IPS-18a (cell line): ENCODE measurements around the gene KRT35.

Experiments used
- H3K27ac ChIP-seq: one replicate; pipeline ENCODE4 v1.5.1; 2013; ENCODE audit warnings: low read length
- H3K27me3 ChIP-seq: one replicate; pipeline ENCODE4 v1.6.1; 2013; ENCODE audit warnings: mild to moderate bottlenecking, low read length; ENCODE audit not compliant: control insufficient read depth, insufficient read depth
- H3K36me3 ChIP-seq: one replicate; pipeline ENCODE4 v1.6.1; 2013; ENCODE audit warnings: low read depth, low read length; ENCODE audit not compliant: control insufficient read depth
- H3K4me1 ChIP-seq: one replicate; pipeline ENCODE4 v1.6.1; 2013; ENCODE audit warnings: low read depth, low read length; ENCODE audit not compliant: control insufficient read depth
- H3K4me3 ChIP-seq: one replicate; pipeline ENCODE4 v1.5.1; 2013; ENCODE audit warnings: low read length
- H3K9ac ChIP-seq: one replicate; pipeline ENCODE4 v1.6.1; 2013; ENCODE audit warnings: mild to moderate bottlenecking, low read length, moderate library complexity
- H3K9me3 ChIP-seq: one replicate; pipeline ENCODE4 v1.6.1; 2013; ENCODE audit warnings: low read depth, low read length; ENCODE audit not compliant: control insufficient read depth

The KRT35 gene

DNA sequence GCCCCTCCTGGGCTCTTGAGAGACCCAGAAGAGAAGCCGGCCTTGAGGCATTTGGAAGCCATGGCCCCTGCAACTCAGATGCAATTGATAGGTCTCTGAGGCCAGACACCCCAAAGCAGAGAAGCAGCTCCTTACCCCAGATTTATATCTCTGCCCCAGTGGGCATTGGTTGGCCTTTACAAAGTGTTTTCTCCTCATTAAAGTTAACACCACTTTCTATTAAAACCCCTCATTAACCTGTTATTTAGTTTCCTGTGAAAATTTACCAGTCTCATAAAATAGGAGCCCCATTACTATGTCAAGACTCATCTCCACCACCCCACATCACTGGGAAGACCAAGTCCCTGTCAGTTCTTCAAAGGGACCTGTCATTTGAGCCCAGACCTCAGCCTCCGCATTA, at the start of gene KRT35:
Gene KRT35 (minus strand): TSS at position 116 of the 400 bp plus-strand sequence. CDS start 54 bp downstream, at position 62.
- Histone ChIP-seq H3K4me1 (no peaks in the 10 kb centered on the region), H3K9ac (no peak within 1 kb of the TSS), H3K27ac (no peak within 1 kb of the TSS), H3K36me3 (no peaks in the 10 kb centered on the region), H3K9me3 (no peaks in the 10 kb centered on the region), H3K4me3 (no peak within 1 kb of the TSS), H3K27me3 (no peaks in the 10 kb centered on the region)

DNA sequence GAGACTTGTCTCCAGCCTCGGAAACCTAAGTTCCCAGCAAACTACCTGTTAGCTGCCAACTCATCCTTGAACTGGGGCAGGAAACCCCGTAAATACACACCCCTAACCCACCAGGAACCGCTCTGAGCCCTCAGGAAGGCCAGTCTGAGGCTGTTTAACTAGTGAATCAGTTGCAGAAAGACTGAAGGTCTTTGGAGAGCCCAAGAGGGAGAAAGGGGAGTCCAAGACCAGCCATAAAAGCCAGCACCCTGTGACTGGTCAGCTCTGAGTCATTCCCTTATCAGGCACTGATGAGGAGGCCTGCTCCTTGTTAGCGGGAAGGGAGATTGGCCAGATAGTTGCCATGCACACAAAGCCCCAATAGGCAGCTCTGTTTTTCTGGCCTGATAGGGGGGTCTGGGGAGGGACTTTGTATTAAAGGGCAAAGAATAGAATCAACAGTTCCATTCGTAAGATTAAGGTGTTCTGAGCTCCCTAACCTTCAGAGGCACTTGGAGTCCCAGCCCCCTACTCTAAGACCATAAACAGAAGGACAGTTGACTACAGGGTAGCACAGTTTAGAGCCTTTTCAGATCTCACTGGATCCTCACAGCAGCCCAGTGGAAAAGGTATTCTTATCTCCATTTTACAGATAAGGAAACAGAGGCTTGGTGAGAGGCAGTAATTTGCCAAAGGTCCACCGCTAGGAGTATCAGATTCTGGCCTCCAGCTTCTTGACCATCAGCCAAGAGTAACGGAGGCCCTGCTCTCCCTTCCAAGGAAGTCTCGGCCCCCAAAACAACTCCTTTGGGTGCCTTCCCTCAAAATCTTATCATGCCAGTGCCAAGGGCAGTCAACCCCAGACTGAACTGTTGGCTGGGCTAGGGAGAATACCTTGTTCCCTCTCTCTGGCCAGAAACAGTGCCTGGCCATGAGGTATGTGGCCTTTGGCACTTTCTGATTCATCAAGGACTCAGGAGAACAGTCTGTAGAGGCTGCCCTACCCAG, 49.4 kb upstream of the KRT35 start:
- Histone ChIP-seq H3K36me3 (no peaks in the 10 kb centered on the region), H3K27me3 (no peaks in the 10 kb centered on the region), H3K4me3 (no peak overlapping the region), H3K9ac (no peak overlapping the region), H3K27ac (no peak overlapping the region), H3K4me1 (peaks cover 16% of the 10 kb centered on the region), H3K9me3 (no peaks in the 10 kb centered on the region)

DNA sequence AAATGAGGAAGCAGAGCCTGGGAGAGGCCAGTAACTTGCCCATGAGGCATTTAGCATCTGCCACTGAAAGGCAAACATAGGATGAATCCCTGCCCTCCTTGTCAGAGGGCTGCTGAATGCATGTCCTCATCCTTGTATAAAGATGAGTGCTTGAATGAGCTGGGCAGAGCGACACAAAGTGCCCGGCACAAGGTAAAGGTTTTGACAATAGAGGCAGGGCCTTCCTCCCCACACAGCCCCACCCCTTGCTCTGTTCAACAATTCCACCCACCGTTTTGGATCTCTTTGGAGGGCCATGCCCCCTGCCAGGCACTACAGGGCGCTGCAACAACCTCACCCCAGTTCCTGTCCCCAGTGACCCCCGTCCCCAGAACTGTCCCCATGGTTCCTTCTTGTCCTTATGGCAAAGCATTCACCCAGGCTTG, 48.6 kb upstream of the KRT35 start:
- peaks cover 7% of the 10 kb centered on the region for H3K36me3 ChIP-seq
- H3K9me3 ChIP-seq = no peaks in the 10 kb centered on the region
- no peak overlapping the region for H3K4me3 ChIP-seq
- H3K4me1 ChIP-seq = peaks cover 16% of the 10 kb centered on the region
- no peak overlapping the region for H3K9ac ChIP-seq
- H3K27ac ChIP-seq = no peak overlapping the region
- H3K27me3 ChIP-seq = no peaks in the 10 kb centered on the region

DNA sequence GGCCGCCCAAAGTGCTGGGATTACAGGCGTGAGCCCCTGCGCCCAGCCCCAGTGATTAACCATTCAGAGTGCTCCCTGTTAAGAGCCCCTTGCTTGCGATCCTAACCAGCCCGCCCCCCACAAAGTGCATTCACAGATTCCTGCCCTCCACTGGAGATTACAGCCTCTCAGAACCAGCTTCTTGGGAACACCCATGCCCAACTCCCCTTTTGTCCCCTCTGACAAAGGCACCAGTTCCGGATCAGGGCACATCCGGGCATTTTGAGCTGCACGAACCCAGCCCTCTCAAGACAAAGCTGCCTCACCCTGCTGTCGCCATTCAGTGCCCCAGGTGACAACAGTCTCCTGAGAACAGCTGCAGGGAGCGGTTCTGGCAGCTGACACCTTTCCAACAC, 48.0 kb upstream of the KRT35 start:
- H3K9me3 ChIP-seq = no peaks in the 10 kb centered on the region

DNA sequence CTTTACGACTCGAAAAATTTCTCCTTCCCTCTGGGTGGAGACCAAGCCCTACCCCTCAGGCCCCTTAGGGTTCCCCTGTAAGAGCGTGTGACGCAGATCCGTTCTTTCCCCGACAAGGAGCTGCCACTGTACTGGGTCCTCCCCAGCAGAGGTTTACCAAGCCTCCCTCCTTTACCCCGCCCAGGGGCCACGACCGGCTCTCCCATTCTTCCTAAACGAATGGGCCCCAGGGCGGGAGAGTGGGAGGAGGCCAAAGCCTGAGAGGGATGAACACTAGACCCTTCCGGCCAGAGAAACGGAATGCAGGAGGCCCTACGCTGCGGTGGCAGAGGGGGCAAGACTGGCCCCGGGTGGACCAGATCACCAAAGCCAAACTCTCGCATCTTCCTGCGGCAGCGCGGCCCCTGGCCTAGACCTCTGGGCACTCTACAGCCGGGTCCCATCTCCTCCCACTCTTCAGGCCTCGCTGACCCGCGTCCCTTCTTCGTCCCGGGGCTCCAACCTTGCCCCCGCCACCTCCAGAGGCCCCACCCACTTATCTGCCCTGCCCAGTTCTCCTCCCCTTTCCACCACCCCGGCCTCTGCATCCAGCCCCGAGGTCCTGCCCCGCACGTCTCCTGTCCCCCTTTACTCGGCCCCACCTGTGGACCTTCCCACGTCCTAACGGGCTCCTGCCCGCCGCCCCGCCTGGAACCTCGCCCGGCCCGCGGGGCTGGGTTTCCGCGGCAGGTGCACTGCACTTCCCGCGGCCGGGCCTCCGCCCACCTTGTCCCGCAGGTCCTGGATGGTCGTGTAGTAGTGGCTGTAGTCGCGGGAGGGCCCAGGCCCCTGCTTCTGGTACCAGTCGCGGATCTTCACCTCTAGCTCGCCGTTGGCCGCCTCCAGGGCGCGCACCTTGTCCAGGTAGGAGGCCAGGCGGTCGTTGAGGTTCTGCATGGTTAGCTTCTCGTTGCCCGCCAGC, 46.4 kb upstream of the KRT35 start:
- Histone ChIP-seq H3K27ac (peak overlapping the region; percentile 27), H3K27me3 (no peaks in the 10 kb centered on the region), H3K9me3 (no peaks in the 10 kb centered on the region), H3K9ac (peak overlapping the region; percentile 80), H3K4me1 (peaks cover 16% of the 10 kb centered on the region), H3K4me3 (peak overlapping the region; percentile 87), H3K36me3 (peaks cover 24% of the 10 kb centered on the region)

More for the DNA sequence above, 48.0 kb upstream of the KRT35 start:
- peaks cover 16% of the 10 kb centered on the region for H3K4me1 ChIP-seq
- H3K27me3 ChIP-seq = no peaks in the 10 kb centered on the region
- H3K27ac ChIP-seq = no peak overlapping the region
- no peak overlapping the region for H3K4me3 ChIP-seq
- no peak overlapping the region for H3K9ac ChIP-seq
- H3K36me3 ChIP-seq = peaks cover 12% of the 10 kb centered on the region

DNA sequence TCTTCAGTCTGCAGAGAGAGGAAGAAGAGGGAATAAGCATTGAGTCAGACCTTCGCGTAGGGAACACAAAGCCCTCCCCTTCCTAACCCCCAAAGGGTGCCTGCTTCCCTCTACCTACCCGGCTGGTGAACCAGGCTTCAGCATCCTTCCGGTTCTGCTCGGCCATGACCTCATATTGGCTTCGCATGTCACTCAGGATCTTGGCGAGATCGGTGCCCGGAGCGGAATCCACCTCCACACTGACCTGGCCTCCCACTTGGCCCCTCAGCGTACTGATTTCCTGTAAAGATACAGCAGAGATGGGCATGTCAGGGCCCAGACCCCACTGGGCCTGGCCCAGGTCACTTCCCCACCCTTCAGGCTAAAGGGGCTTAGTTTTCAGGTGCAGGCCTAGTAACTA, 43.3 kb upstream of the KRT35 start:
- H3K27ac ChIP-seq = no peak overlapping the region
- peaks cover 24% of the 10 kb centered on the region for H3K36me3 ChIP-seq
- H3K9ac ChIP-seq = no peak overlapping the region
- H3K27me3 ChIP-seq = no peaks in the 10 kb centered on the region
- no peak overlapping the region for H3K4me3 ChIP-seq
- H3K4me1 ChIP-seq = peaks cover 9% of the 10 kb centered on the region
- no peaks in the 10 kb centered on the region for H3K9me3 ChIP-seq

DNA sequence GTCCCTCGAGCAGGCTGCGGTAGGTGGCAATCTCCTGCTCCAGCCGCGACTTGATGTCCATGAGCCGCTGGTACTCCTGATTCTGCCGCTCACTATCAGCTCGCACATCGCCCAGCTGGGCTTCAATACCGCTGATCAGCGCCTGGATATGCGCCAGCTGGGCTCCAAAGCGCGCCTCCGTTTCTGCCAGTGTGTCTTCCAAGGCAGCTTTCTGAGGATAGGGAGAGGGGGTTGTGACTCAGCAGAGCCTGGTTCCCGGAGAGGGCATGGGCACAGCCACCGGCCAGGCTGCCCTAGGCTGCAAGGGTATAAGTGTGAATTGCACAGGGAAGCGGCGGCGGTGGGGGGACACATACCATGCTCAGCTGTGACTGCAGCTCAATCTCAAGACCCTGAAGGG, 42.8 kb upstream of the KRT35 start:
- Histone ChIP-seq H3K27me3 (no peaks in the 10 kb centered on the region), H3K4me3 (no peak overlapping the region), H3K27ac (no peak overlapping the region), H3K9me3 (no peaks in the 10 kb centered on the region), H3K36me3 (peaks cover 24% of the 10 kb centered on the region), H3K9ac (no peak overlapping the region), H3K4me1 (peaks cover 5% of the 10 kb centered on the region)

DNA sequence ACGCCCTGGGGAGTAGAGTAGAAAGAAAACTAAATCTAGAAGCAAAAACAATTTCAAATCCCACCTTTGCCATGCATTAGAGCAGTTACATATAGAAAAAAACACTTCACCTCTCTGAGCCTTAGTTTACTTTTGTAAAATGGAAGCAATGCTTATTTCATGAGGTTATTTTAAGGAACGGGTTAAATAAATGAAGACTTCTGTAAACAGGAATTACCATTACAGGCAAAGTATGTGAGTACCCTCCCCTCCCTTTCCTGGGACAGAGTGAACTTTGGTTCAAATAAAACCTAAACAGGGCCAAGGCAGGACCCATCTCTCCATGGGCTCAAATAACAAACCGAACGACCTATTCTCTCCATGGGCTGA, 42.3 kb upstream of the KRT35 start:
- no peak overlapping the region for H3K27ac ChIP-seq
- peaks cover 24% of the 10 kb centered on the region for H3K36me3 ChIP-seq
- H3K9me3 ChIP-seq = no peaks in the 10 kb centered on the region
- no peak overlapping the region for H3K4me3 ChIP-seq
- no peak overlapping the region for H3K9ac ChIP-seq
- no peaks in the 10 kb centered on the region for H3K4me1 ChIP-seq
- no peaks in the 10 kb centered on the region for H3K27me3 ChIP-seq

DNA sequence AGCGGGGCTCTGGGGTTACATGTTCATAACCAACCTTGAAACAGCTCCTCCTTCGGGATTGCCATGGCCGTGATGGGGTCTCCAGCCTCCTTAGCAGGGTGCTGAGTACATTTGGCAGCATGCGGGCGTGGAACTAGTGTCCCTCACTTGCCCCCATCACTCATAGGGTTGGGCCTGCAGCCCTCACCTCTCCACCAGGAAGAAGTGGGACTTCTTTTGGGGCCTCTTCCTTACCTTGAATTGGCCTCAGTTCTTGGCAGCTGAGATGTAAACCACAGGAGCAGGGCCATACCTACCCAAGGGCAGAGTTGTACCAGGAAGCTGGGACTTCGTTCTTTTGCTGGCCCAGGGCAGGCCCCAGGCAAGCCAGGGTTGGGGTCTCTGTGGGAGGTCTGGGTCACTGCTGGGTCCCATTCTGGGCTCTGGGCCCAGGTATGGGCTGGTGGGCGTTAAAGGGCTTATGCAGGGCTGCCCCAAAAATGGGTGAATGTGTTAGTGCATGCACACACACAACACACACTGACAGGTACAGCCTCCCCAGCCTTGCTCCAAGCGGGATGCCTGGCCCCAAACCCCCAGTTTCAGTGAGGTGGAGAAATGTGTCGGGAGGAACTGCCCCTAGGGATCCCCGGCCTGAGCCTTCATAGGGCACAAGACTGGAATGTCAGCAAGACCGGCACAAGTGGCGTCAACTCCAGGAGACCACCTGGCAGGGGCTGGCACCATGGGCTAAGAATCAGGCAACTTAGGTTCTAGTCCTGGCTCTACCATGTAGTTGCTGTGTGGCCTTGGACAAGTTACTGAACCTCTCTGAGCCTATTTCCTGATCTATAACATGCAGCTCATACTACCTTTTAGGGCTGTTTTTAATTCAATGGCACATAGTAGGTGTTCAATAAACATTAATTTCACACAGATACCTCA, 41.6 kb upstream of the KRT35 start:
- Histone ChIP-seq H3K27ac (no peak overlapping the region), H3K4me1 (no peaks in the 10 kb centered on the region), H3K4me3 (no peak overlapping the region), H3K9ac (no peak overlapping the region), H3K27me3 (no peaks in the 10 kb centered on the region), H3K9me3 (no peaks in the 10 kb centered on the region), H3K36me3 (peaks cover 24% of the 10 kb centered on the region)

DNA sequence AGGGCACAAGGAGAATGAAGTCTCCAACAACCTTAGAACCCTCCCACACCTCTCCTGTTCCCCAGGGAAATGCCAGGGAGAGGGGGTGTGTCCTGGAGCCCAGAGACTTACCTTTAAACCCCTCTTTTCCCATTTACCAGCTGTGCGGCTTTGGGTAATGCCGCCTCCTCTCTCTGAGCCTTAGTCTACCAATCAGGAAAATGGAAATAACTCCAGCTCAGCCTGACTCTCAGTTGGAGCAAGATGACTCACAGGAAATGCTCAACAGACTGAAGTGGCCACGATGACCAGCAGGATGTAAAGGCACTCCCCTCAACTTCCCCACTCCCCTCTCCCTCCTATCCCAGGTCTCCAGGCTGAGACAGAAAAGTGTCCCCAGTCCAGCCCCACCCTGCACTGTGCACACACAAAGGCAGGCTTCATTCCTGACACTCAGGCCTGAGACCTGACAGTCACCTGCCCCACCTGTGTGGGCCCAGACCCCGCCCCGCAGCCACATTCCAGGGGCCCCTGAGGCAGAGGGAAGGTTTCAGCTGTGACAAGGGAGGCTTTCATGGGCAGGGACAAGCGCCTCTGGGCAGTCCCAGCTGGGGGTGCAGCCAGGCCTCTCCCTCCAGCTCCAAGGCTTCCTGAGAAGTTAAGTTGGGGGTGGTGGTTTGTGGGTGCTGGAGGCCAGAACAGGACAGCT, 40.8 kb upstream of the KRT35 start:
- no peaks in the 10 kb centered on the region for H3K9me3 ChIP-seq
- no peak overlapping the region for H3K4me3 ChIP-seq
- no peaks in the 10 kb centered on the region for H3K27me3 ChIP-seq
- H3K9ac ChIP-seq = no peak overlapping the region
- peaks cover 24% of the 10 kb centered on the region for H3K36me3 ChIP-seq
- no peak overlapping the region for H3K27ac ChIP-seq
- no peaks in the 10 kb centered on the region for H3K4me1 ChIP-seq
